ENCODE data around the gene ITPRIPL1. TPM values are rescaled to one million over a fixed set of nuclear protein-coding genes. Genes with fewer than 3 reads are reported as not detected.

Gene ITPRIPL1
- total RNA-seq, 1 donor from 2014 or later: 1.5 TPM

- intact Hi-C loops (cut with DNase I): no loop called here
- H3K27me3 ChIP-seq: no peaks in the 10 kb centered on the region
- H3K4me3 ChIP-seq: no peak overlapping the region
- TF ChIP-seq POLR2A (IDR thresholded peaks at IDR 0.05) (no peak), POLR2AphosphoS5 (IDR thresholded peaks at IDR 0.05; ENCODE audit: insufficient read depth in 1 of 2, low read depth in 1 of 2) (no peak), CTCF (IDR thresholded peaks at IDR 0.05) (no peak)
- H3K9me3 ChIP-seq: no peaks in the 10 kb centered on the region
- H3K36me3 ChIP-seq: no peaks in the 10 kb centered on the region
- DNase-seq (ENCODE audit: extremely low spot score in 2 of 2): no peak
- H3K27ac ChIP-seq: no peak overlapping the region
- no peaks in the 10 kb centered on the region for H3K4me1 ChIP-seq
Measured at GRCh38 chr2:96354492-96354891, 29.4 kb downstream of the ITPRIPL1 start.

GRCh38 chr2:96356889-96357288 is 31.8 kb downstream of the ITPRIPL1 start:
- no peaks in the 10 kb centered on the region for H3K9me3 ChIP-seq
- H3K36me3 ChIP-seq: no peaks in the 10 kb centered on the region
- DNase-seq (ENCODE audit: extremely low spot score in 2 of 2): no peak
- H3K4me3 ChIP-seq: no peak overlapping the region
- H3K4me1 ChIP-seq: no peaks in the 10 kb centered on the region
- intact Hi-C loops (cut with DNase I): no loop called here
- TF ChIP-seq POLR2A (IDR thresholded peaks at IDR 0.05) (no peak), POLR2AphosphoS5 (IDR thresholded peaks at IDR 0.05; ENCODE audit: insufficient read depth in 1 of 2, low read depth in 1 of 2) (no peak), CTCF (IDR thresholded peaks at IDR 0.05) (no peak)
- H3K27me3 ChIP-seq: no peaks in the 10 kb centered on the region
- H3K27ac ChIP-seq: no peak overlapping the region

GRCh38 chr2:96359310-96359709 is 34.2 kb downstream of the ITPRIPL1 start:
- H3K9me3 ChIP-seq: no peaks in the 10 kb centered on the region
- no peak overlapping the region for H3K4me3 ChIP-seq
- H3K27me3 ChIP-seq: no peaks in the 10 kb centered on the region
- no peak for DNase-seq (ENCODE audit: extremely low spot score in 2 of 2)
- H3K36me3 ChIP-seq: no peaks in the 10 kb centered on the region
- no peak overlapping the region for H3K27ac ChIP-seq
- TF ChIP-seq POLR2AphosphoS5 (IDR thresholded peaks at IDR 0.05; ENCODE audit: insufficient read depth in 1 of 2, low read depth in 1 of 2) (no peak), CTCF (IDR thresholded peaks at IDR 0.05) (no peak), POLR2A (IDR thresholded peaks at IDR 0.05) (no peak)
- H3K4me1 ChIP-seq: no peaks in the 10 kb centered on the region
- intact Hi-C loops (cut with DNase I): no loop called here

GRCh38 chr2:96359866-96360265 is 34.7 kb downstream of the ITPRIPL1 start:
- H3K4me3 ChIP-seq: no peak overlapping the region
- no peak for DNase-seq (ENCODE audit: extremely low spot score in 2 of 2)
- intact Hi-C loops (cut with DNase I): no loop called here
- no peaks in the 10 kb centered on the region for H3K4me1 ChIP-seq
- H3K27ac ChIP-seq: no peak overlapping the region
- H3K9me3 ChIP-seq: no peaks in the 10 kb centered on the region
- no peak for TF ChIP-seq POLR2AphosphoS5 (IDR thresholded peaks at IDR 0.05; ENCODE audit: insufficient read depth in 1 of 2, low read depth in 1 of 2)
- TF ChIP-seq CTCF (IDR thresholded peaks at IDR 0.05): no peak
- TF ChIP-seq POLR2A (IDR thresholded peaks at IDR 0.05): no peak
- H3K27me3 ChIP-seq: no peaks in the 10 kb centered on the region
- no peaks in the 10 kb centered on the region for H3K36me3 ChIP-seq

GRCh38 chr2:96361751-96362150 is 36.6 kb downstream of the ITPRIPL1 start:
- no peak for TF ChIP-seq POLR2AphosphoS5 (IDR thresholded peaks at IDR 0.05; ENCODE audit: insufficient read depth in 1 of 2, low read depth in 1 of 2)
- Histone ChIP-seq H3K36me3 (no peaks in the 10 kb centered on the region), H3K27ac (no peak overlapping the region), H3K27me3 (no peaks in the 10 kb centered on the region), H3K4me1 (no peaks in the 10 kb centered on the region), H3K4me3 (no peak overlapping the region), H3K9me3 (no peaks in the 10 kb centered on the region)
- intact Hi-C loops (cut with DNase I): no loop called here
- DNase-seq (ENCODE audit: extremely low spot score in 2 of 2): no peak

- Histone ChIP-seq H3K36me3 (no peaks in the 10 kb centered on the region), H3K4me1 (no peaks in the 10 kb centered on the region), H3K9me3 (no peaks in the 10 kb centered on the region), H3K27me3 (no peaks in the 10 kb centered on the region), H3K27ac (no peak overlapping the region), H3K4me3 (no peak overlapping the region)
- no peak for DNase-seq (ENCODE audit: extremely low spot score in 2 of 2)
- intact Hi-C loops (cut with DNase I): no loop called here
- TF ChIP-seq CTCF (IDR thresholded peaks at IDR 0.05): no peak
- TF ChIP-seq POLR2A (IDR thresholded peaks at IDR 0.05): no peak
- TF ChIP-seq POLR2AphosphoS5 (IDR thresholded peaks at IDR 0.05; ENCODE audit: insufficient read depth in 1 of 2, low read depth in 1 of 2): no peak
Measured at GRCh38 chr2:96369186-96369585, 44.1 kb downstream of the ITPRIPL1 start.

All from vagina (tissue), 2 donors.